CMK (cell line): ENCODE results near the gene DHCR7.
"Not testable (repeated sequence)": the region's sequence is repeated elsewhere in the genome, so short reads cannot be mapped to it uniquely, and the experiment has no call there.

ENCODE experiments used
- DNase-seq: peaks from one replicate; pipeline ENCODE4 v3.0.0-alpha.2; 2010; ENCODE audit warnings: low read depth

Gene DHCR7

DNA sequence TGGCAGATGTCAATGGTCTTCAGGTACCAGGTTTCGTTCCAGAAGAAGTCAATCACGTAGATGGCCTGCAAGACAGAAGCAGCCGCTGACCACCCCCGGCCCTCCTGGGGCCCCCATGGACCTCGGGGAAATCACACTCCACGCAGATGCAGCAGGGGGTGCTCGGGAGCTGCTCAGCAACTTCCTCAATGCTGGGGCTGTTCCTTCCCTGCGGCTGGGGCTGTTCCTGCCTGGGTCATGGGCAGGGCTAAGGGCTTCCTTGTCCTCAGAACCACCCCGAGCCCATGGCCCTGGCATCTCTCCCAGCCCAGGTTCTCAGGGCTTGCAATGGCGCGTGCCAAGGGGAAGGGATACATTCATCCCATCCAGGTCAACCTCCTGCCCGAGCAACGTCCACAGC, 10.3 kb downstream of the DHCR7 start:
- no peak for DNase-seq

DNA sequence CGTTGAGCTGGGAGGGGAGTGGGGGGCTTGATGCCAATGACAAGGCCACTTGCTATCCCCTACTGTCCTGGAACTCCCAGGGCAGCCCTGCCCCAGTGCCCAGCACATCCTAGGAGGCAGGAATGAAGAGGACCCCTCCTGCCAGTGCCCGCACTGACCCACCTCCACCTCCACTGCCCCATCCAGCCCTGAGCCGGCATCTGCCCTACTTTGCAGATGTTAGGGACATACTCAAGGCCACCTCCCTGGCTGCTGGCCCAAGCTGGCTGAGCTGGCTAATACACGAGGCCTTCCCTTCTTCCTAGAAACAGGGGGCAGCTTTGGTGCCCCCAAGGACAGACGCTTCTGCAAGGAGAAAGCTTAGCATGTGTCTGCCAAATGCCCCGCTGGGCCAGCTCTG, 10.8 kb downstream of the DHCR7 start:
- DNase-seq: no peak

DNA sequence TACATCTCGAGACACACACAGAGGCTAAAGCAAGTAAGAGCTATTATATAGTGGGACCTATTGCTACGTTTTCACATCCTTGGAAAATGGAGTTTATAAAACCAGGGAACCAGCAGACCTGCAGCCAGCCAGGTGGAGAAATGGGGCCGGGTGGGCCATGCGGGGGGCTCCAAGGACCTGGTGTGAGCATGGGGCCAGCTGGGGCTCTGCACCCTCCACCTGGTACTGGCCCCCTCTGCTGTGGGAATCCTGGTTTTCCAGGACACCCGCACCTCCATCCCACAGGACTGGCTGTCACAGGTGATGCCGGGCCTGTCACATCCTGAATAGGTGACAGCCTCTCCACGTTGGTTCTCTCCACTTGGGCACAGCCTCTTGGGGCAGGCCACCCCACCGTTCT, 11.3 kb downstream of the DHCR7 start:
- no peak for DNase-seq

DNA sequence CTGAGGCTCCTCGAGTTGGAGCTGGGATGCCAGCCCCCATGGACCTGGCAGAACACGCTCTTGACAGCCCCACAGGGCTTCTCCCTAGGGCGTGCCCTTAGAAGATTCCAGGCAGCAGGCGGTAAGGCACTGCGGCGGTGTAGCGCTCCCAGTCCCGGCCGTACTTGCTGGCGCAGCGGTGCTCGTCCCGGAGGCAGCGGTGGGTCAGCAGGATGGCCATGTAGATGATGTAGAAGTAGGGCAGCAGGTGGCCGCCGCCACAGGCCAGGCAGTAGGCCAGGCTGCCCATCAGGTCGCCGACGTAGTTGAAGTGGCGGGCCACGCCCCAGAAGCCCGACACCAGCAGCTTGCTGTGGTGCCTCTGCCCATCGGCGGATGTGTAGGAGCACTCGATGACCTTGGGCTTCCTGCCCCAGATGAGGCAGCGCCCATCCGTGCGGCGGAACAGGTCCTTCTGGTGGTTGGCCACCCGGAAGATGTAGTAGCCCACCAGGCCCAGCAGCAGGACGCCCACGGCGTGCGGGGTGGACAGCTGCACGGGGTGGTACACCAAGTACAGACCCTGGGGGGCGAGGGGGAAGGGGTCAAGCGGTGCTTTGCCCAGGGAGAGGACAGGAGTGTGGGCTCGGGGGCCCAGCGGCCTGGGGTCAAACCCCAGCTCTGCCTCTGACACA, 12.8 kb downstream of the DHCR7 start:
- DNase-seq: no peak

DNA sequence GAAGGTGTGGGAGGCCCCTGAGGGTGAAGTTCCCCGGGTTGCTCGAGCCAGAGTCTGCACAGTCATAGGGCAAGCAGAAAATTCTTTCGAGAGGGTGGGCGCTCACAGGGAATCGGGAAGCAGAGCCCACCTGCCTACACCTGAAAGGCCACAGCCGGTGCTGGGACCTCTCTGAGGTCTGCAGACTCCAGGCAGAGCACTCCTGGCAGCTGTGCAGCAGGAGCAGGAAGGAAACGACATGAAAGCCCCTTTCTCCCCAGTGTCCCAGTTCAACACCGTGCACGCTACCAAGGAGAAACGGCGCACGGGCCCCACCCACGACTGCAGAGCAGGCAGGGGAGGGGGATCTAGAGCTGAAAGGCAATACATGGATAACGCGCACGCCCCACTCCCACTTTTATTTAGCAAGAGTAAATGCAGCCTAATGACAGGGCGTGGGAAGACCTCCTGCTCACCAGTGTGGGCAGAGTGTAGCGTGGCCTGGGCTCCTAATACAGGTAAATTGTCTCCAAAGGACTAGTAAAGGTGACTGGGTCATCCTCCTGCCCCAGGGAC, 13.5 kb downstream of the DHCR7 start:
- no peak for DNase-seq

DNA sequence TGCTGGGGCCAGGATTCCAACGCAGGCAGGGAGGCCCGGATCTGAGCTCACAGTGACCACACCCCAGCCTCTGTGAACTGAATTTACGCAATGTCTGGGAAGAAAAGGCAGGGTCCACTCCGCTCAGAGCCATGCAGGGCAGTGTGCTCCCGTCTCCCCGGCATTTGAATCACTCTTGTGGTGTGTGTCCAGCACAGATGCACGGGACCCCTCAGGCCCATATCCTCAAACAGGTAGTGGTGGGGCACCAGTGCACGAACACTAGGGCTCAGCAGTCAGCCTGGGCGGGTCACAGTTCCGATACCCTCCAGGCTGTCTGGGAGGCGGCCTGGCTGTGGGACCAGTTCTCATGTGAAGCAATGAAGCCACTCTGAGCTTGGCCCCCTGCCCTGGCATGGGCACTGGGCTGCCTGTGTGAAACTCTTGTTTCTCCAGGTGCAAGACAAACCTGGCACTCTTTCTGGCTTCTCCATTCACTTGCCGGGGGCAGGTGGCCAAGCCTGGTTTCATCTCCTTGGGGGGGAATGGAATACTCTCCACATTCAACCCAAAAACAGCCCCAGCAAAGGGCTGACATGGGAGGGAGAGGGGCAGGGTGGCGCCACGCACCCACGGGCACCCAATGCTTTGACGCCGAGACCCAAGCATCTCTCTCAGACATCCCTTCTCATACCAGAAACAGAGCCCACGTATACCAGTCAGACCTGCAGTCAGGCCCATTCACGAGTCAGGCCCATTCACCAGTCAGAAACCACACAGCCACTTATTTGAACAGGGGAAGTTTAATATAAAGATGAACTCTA, 14.3 kb downstream of the DHCR7 start:
- DNase-seq: no peak

DNA sequence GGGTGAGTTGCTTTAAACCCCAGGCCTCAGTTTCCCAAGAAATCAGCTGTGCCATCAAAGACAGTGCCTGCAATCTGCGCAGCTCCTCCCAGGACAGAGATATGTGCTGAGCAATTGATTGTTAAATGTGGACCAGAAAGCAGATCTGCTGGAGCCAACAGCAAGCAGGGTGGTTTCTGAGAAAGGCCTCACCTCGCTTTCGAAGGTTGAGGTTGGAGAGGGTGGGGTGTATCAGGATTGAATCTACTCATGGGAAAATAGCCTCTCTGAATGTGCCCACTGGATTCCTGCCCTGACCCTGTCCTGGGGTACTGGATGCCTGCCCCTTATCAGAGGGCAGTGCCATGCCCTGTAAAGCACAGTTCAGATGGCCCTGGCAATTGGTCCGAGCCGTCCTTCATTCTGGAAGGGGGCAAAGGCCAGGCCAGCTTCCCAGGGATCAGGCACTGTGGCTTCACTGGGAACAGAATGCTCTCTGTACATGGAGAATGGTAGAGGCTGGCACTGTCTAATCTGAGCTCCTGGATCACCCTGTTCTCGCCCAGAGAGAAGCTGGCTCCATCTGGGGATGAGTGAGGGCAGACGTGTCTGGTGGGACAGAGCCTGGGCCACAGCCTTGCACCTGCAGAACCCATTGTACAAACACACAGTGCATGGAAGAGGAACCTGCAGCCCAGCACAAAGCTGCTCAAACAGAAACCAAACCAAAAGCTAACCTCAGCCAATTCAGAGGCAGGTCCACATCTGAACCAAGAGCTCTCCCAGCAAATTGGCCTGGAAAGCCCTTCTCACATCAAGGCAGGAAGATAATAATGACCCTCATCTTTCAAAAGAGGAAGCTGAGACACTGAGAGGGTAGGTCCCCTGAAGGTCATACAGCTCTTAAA, 15.2 kb downstream of the DHCR7 start:
- no peak for DNase-seq

DNA sequence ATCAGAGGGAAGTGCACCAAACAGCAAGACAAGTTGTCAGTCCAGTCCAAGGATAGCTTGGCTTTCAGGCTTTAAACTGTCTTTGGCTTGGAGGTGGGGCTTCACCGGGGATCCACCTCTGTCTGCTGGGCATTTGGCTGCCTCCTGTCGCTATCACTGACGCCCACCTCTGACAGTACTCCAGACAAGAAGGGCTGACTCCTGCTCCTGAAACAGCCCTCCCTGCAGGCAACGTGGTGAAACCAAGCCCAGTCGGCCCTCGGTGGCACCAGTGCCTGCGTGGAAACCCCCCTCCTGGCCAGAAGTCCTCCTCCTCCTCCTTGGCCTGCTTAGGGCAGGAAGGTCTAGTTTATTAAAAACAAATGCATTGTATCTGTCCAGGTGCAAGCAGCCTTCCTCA, 16.9 kb downstream of the DHCR7 start:
- no peak for DNase-seq

DNA sequence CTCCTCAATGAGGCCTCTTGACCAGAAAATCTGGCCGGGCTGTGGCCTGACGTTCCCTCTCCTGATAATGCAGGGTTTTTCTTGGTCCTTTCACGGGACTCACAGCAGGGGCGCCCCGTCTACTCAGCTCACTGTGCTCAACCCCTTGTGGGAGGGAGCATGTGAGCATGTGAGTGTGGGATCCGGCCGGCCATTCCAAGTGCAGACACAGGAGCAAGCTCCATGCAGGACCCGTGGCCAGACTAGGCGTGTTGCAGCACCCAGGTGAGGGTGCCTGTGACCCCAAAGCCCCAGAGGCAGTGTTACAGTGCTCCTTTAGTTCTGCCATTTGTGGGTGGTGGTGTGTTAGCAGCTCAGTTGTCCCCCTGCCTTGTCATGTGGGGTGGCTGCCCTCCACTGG, 18.0 kb downstream of the DHCR7 start:
- DNase-seq: no peak

DNA sequence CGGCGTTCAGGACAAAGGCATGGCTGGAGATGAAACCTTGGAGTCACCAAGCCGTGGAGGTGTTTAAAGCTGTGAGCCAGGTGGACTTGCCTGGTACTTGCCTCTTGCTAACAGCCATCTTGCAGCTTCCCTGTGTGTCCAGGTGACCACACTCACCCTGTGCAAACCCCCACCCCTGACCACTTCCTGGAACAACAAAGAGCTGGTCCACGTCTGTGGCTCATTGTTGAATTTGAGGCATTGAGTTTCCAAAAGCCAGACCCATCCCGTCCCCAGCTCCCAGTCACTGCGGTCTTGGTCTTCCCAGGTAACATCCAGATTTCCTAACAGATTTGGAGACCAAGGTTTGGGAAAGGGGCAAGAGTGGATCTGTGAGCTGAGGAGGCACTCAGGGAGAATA, 18.5 kb downstream of the DHCR7 start:
- no peak for DNase-seq

DNA sequence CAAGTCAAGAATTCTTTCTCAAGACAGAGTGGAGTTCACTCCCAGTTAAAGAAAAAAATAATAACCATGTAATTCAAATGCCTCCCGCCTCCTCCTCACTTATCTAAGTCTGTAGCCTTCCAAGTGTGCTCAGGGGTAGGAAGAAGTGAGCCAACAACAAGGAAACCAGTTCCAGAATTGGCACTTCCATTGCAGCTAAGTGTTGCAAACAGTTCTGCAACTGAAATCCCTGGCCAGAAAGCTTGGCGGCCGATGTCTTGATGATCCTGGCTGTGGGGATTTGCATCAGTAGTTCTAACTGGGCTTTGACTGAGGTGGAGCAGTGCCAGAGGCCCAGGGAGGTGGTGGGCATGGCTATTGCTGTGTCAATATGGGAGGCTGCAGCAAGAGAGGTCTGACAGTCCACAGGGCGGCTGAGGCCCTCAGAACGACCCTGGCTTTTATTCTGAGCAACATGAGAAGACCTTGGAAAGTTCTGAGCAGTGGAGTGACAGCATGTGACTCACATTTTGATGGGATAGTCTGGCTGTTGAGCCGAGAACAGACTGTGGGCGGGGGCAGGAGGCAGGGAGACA, 19.2 kb downstream of the DHCR7 start:
- DNase-seq: no peak

DNA sequence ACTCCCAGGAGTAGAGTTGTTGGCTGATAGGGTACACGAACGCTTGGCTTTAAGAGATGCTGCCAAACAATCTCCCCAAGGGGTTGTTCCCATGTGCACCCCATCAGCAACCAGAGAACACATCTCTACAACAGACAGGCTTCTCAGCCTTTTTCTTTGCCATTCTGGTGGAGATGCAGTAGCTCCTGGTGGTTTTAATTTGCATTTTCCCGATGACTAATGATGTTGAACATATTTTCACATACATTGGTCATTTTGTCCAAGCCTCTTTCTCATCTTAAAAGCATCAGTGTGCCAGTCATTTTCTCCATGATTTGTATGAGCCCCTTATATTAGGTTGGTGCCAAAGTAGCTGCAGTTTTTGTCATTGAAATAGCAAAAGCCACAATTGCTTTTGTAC, 21.8 kb downstream of the DHCR7 start:
- no peak for DNase-seq

DNA sequence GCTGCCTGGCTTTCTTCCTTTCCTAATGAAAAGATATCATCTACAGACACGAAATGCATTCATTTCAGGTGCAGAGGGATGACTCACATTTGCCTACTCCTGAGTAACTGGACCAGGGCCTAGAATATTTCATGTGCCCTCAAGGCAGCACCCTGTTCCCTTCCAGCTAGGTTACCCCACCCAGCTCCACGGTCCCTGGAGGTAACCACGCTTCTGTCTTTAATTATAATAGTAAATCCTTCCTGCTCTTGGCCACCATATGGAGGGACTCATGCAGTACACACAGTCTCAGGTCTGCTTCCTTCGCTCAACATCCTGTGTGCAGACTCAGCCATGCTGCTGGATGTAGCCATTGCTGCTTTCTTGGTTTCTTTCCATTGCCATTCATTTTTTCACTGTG, 22.3 kb downstream of the DHCR7 start:
- DNase-seq: no peak

DNA sequence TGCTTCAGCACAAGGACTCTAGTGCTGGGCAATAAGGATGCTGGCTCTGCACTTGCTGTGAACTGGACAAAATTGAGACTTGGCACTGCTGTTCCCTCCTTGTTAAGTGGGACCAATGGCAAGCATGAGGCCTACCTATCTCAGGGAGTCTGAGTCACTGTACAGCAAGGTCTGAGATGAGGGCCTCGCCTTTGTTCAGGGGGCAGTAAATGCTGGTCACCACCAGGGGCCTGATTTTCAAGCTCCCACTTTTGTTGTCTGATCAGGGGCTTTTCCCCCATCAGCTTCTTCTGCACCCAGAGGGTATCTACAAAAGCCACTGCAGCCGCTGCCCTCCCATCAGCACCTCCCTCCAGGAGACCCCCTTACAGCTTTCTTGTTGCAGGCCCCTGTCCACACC, 22.8 kb downstream of the DHCR7 start:
- DNase-seq: no peak

DNA sequence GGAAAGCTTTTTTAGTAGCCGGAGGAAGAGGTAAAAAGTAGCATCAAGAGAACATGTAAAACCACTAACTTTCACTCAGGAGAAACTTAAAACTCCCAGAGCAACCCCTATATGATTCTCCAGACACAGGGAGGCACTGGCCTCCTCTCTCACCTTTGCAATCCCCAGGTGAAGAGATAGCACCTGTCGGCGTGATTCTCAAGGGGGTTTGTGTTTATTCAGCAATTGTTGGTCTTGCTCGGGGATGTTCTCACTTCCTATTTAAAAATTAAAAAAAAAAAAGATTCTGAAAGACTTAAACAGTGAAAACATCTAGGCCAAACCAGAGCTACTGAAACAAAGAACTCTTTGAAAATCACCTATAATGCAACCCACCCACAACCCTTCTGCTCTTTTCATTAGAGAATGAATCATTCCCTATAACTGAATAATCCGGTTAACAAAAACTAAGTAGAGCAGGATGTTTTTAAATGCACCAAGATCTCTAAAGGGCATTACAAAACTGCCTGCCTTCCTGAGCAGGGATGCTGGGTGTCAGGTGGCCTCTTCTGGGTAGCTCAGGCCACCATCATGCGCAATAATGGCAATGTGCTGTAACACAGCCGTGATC, 24.9 kb downstream of the DHCR7 start:
- DNase-seq: no peak

DNA sequence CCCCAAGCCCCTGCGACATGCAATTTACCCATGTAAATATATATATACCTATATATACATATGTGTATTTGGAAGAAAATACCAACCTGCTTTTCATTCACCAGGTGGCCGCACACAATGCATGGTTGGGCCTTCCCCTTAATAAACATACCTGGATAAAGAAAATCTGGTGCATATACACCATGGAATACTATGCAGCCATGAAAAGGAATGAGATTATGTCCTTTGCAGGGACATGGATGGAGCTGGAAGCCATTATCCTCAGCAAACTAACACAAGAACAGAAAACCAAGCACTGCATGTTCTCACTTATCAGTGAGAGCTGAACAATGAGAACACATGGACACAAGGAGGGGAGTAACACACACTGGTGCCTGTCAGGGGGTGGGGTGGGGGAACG, 25.9 kb downstream of the DHCR7 start:
- not testable (repeated sequence) for DNase-seq

DNA sequence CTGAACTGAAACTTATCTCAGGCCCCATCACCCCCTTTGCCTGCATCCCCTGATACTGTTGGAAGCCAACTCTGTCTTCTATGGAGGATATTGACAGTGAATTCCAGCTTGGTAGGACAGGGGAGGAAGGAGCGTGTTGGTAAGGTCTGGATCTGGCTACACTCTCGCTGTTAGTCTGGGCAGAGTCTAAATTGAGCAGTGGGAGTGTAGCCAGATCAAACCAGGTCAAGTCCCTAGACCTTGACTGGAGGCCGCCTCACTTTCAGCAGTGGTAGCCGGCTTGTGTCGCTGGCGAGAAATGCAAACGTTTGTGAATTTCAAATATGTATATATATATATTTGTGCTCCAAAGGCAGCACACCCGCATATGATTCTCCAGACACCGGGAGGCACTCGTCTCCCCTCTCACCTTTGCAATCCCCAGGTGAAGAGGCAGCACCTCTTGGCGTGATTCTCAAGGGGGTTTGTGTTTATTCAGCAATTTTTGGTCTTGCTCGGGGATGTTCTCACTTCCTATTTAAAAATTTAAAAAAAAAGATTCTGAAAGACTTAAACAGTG, 26.7 kb downstream of the DHCR7 start:
- no peak for DNase-seq

DNA sequence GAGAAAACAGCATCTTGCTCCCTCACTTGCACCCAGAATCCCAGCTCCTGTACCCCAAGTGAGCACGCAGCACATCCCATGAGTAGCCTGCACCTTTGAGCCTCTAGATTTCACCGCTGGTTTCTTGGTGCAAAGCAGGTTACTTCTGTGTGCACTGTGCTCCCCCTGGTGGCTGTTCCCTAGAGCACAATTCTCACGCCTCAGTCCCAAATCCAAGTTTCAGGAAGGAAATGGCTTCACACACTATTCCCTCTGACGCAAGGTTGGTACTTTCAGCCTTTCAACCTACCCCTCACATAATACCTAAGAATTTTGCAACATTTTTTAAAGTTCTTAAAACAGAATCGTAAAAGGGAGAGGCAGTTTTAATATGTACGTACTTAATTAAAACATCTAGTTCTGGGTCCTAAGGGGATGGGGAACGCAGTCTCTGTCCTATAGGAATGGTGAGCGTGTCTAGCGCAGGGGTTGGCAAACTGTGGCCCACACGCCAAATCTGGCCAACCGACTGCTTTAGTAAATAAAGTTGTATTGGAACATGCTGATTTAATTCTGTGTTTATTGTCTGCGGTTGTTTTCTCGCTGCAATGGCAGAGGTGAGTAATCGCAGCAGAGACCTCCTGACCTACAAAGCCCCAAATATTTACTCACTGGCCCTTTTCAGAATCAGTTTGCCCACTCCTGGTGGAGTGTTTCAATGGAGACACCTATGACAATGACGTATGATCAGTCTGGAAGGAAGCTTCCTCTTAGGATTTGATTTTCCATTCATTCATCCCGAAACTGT, 27.5 kb downstream of the DHCR7 start:
- no peak for DNase-seq

DNA sequence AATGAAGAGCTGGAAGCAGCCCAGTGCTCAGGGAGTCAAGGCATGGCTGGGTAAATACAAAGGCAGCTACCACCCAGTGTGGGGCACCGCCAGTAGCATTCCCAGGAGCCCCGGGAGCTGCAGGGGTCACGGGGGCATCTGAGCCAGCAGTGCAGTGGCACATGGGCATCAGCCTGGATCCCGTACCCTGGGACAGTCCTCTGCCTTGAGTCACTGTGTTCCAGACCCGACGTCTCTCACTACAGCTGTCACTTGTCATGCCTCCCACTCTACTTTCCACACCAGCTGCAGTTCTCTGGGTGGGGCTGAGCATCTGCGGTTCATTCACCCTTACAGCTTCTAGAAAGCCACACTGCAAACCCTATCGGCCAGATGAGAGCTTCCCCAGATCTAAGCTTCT, 29.6 kb downstream of the DHCR7 start:
- DNase-seq: no peak

DNA sequence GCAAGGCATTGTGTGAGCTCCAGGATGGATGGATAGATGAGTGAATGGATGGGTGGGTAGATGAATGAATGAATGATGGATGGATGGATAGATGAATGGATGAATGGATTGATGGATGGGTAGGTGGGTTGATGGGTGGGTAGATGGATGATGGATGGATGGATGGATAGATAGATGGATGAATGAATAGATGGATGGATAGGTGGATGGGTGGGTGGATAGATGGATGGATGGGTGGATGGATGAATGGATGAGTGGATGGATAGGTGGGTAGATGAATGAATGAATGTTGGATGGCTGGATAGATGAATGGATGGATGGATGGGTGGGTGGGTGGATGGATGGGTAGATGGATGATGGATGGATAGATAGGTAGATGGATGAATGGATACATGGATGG, 33.5 kb downstream of the DHCR7 start:
- DNase-seq: no peak
